ENCODE results near the gene TSKU.

GRCh38 chr11:76734456-76735420 is 48.4 kb upstream of the TSKU start:
- TF ChIP-seq CTCF (IDR thresholded peaks at IDR 0.05; ENCODE audit: borderline replicate concordance, extremely low read depth, low read length, poor library complexity, severe bottlenecking) (no peak), EZH2 (IDR thresholded peaks at IDR 0.05; ENCODE audit: borderline replicate concordance, low read depth, low read length, severe bottlenecking) (no peak)
